Measurements from ENCODE around the gene LRBA. TPM values are rescaled to one million over a fixed set of nuclear protein-coding genes. Genes with fewer than 3 reads are reported as not detected.

Gene LRBA
- total RNA-seq, 1 experiment from 2014 or later, result 55.3 TPM

GRCh38 chr4:150950657-150951288 lies 64.3 kb downstream of the LRBA start:
- no peak overlapping the region for H3K23ac ChIP-seq (ENCODE audit: insufficient read length, low read depth, low read length)
- H3K27ac ChIP-seq (ENCODE audit: insufficient read length, low read depth, low read length), result no peak overlapping the region
- no peak overlapping the region for H2BK120ac ChIP-seq (ENCODE audit: low read depth, low read length, poor library complexity, severe bottlenecking)
- H3K18ac ChIP-seq (ENCODE audit: insufficient read length, low read depth, low read length), result no peak overlapping the region
- H3K9ac ChIP-seq (ENCODE audit: extremely low read depth, insufficient read length, low read length), result no peak overlapping the region
- H3K23me2 ChIP-seq (ENCODE audit: insufficient read length, low read depth, low read length, poor library complexity, severe bottlenecking), result no peaks in the 10 kb centered on the region
- Mint-ChIP-seq H3K36me3 (ENCODE audit: insufficient read depth in 1 of 3, low read depth in 3 of 3) (peaks cover 14 to 21% (median 20%) of the 10 kb centered on the region in 3 experiments), H3K4me3 (no peak overlapping the region), H3K27ac (no peak overlapping the region), H3K9me3 (peaks cover 15 to 17% of the 10 kb centered on the region in 2 experiments), H3K27me3 (ENCODE audit: low read depth) (no peaks in the 10 kb centered on the region), H3K4me1 (peaks cover 9 to 13% of the 10 kb centered on the region in 2 experiments)
- H3K4me2 ChIP-seq (ENCODE audit: insufficient read depth, insufficient read length, low read length), result no peak overlapping the region
- H3K56ac ChIP-seq (ENCODE audit: insufficient read length, low read depth, low read length), result no peak overlapping the region
- no peaks in the 10 kb centered on the region for H3K9me3 ChIP-seq (ENCODE audit: control insufficient read depth, low read depth, low read length)
- H4K8ac ChIP-seq (replicated peaks; ENCODE audit: insufficient read length, low read depth, low read length), result no peak overlapping the region
- no peak overlapping the region for H2BK20ac ChIP-seq (ENCODE audit: low read depth, low read length, poor library complexity, severe bottlenecking)
- no peak overlapping the region for H3K4ac ChIP-seq (ENCODE audit: low read depth, low read length)
- no peak overlapping the region for H4K91ac ChIP-seq (ENCODE audit: insufficient read length, low read depth, low read length)
- TF ChIP-seq, protein P1, sequence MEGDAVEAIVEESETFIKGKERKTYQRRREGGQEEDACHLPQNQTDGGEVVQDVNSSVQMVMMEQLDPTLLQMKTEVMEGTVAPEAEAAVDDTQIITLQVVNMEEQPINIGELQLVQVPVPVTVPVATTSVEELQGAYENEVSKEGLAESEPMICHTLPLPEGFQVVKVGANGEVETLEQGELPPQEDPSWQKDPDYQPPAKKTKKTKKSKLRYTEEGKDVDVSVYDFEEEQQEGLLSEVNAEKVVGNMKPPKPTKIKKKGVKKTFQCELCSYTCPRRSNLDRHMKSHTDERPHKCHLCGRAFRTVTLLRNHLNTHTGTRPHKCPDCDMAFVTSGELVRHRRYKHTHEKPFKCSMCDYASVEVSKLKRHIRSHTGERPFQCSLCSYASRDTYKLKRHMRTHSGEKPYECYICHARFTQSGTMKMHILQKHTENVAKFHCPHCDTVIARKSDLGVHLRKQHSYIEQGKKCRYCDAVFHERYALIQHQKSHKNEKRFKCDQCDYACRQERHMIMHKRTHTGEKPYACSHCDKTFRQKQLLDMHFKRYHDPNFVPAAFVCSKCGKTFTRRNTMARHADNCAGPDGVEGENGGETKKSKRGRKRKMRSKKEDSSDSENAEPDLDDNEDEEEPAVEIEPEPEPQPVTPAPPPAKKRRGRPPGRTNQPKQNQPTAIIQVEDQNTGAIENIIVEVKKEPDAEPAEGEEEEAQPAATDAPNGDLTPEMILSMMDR (conservative IDR thresholded peaks at IDR 0.05), result no peak
- H3K79me2 ChIP-seq (ENCODE audit: insufficient read depth, low read length), result peaks cover 6% of the 10 kb centered on the region; the same call in 1 of the 2 replicates
- H2AFZ ChIP-seq (ENCODE audit: low read length), result no peak overlapping the region
- no peak overlapping the region for H2BK12ac ChIP-seq (ENCODE audit: insufficient read length, low read depth, low read length)
- H3K14ac ChIP-seq (ENCODE audit: insufficient read depth, low read length), result no peak overlapping the region
- no peak overlapping the region for H2AK5ac ChIP-seq (ENCODE audit: insufficient read length, low read length)
- H3K79me1 ChIP-seq (ENCODE audit: insufficient read depth, low read depth, low read length, poor library complexity, severe bottlenecking), result peaks cover 4% of the 10 kb centered on the region
- no peak overlapping the region for H2BK5ac ChIP-seq (ENCODE audit: insufficient read length, low read length)
- H3K4me1 ChIP-seq (ENCODE audit: insufficient read depth, low read length), result no peaks in the 10 kb centered on the region
- no peak overlapping the region for H3T11ph ChIP-seq (ENCODE audit: low read length)
- no peaks in the 10 kb centered on the region for H4K20me1 ChIP-seq (ENCODE audit: control insufficient read depth, insufficient read depth, insufficient read length)
- no peak overlapping the region for H2BK15ac ChIP-seq (ENCODE audit: low read depth, low read length)
- H4K5ac ChIP-seq (ENCODE audit: insufficient read length, low read depth, low read length), result no peak overlapping the region
- no peaks in the 10 kb centered on the region for H3K27me3 ChIP-seq (ENCODE audit: insufficient read depth, low read length)
- DNase-seq, result no peak
- no CpG with 5 or more reads among the region's 2 CpGs for WGBS (ENCODE audit: extremely low coverage, insufficient read length, low lambda C conversion rate)
